Activated CD8-positive, alpha-beta memory T cell treated with anti-CD3 and anti-CD28 coated beads for 4 hours (primary cell): ENCODE measurements around the gene MAST4.
"Not testable (repeated sequence)": the region's sequence is repeated elsewhere in the genome, so short reads cannot be mapped to it uniquely, and the experiment has no call there.

Experiments used
- DNase-seq, 2 donors: peaks; one replicate each; pipeline ENCODE4 v3.0.0-alpha.2; 2020; ENCODE audit warnings: low read depth in 2 of 2

MAST4 gene

DNA sequence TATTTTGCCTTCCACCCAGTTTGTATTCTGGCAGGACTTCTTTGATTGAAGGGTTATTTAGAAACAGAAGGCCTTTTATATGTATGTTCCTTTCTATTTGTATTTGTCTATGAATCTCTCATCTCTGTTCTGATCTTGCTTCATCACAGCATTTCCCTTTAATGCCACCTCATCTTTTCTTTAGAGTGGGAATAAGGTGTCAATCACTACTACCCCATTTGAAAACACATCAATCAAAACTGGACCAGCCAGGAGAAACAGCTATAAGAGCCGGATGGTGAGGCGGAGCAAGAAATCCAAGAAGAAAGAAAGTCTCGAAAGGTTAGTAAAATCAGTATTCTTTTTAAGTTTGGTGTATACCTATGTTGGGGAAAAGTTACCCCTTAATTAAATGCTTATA lies 564.1 kb downstream of the MAST4 start:
- DNase-seq, result no peak

DNA sequence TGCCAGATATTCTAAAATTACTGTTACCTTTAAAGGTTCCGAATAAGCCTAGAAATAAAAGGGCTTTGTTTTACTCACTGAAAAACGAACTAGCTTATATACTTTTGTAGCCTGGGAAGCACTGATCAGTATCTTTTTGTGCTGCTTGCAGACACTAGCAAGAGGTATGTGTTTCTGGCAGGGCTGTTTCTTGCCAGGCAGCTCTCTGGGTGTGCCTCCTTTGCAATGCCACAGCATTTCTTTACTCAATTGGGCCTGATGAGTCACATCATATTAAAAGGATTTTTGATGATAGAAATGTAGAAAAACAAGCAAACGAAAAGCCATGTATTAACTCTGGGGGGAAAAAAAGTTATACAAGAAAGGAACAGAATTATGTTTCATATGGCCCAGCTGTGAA lies 564.8 kb downstream of the MAST4 start:
- no peak for DNase-seq

DNA sequence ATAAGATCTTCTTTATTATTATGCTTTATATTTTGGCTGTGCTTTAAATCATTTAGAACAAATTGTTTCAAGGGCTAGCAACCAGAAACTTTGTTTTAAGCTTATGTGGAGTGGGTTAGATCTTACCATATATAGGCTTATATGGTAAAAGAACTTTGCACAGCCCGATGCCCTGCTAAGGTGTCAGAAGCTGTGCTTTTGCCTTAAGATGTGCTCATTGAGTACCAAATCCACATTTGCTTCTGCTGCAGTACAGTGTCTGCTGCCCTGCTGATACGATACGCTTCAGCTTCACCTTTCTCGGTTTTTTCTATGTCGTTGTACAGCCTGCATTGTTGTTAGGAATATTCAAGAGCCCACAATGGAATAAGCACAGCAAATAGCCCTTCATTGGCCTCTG lies 565.6 kb downstream of the MAST4 start:
- DNase-seq, result no peak

DNA sequence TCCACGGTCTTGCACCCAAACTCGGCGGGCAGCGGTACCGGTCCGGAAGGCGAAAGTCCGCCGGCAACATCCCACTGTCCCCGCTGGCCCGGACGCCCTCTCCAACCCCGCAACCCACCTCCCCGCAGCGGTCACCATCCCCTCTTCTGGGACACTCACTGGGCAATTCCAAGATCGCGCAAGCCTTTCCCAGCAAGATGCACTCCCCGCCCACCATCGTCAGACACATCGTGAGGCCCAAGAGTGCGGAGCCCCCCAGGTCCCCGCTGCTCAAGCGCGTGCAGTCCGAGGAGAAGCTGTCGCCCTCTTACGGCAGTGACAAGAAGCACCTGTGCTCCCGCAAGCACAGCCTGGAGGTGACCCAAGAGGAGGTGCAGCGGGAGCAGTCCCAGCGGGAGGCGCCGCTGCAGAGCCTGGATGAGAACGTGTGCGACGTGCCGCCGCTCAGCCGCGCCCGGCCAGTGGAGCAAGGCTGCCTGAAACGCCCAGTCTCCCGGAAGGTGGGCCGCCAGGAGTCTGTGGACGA lies 567.1 kb downstream of the MAST4 start:
- DNase-seq, result no peak

DNA sequence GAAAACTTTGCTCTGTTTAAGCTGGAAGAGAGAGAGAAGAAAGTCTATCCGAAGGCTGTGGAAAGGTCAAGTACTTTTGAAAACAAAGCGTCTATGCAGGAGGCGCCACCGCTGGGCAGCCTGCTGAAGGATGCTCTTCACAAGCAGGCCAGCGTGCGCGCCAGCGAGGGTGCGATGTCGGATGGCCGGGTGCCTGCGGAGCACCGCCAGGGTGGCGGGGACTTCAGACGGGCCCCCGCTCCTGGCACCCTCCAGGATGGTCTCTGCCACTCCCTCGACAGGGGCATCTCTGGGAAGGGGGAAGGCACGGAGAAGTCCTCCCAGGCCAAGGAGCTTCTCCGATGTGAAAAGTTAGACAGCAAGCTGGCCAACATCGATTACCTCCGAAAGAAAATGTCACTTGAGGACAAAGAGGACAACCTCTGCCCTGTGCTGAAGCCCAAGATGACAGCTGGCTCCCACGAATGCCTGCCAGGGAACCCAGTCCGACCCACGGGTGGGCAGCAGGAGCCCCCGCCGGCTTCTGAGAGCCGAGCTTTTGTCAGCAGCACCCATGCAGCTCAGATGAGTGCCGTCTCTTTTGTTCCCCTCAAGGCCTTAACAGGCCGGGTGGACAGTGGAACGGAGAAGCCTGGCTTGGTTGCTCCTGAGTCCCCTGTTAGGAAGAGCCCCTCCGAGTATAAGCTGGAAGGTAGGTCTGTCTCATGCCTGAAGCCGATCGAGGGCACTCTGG lies 567.8 kb downstream of the MAST4 start:
- DNase-seq, result no peak

DNA sequence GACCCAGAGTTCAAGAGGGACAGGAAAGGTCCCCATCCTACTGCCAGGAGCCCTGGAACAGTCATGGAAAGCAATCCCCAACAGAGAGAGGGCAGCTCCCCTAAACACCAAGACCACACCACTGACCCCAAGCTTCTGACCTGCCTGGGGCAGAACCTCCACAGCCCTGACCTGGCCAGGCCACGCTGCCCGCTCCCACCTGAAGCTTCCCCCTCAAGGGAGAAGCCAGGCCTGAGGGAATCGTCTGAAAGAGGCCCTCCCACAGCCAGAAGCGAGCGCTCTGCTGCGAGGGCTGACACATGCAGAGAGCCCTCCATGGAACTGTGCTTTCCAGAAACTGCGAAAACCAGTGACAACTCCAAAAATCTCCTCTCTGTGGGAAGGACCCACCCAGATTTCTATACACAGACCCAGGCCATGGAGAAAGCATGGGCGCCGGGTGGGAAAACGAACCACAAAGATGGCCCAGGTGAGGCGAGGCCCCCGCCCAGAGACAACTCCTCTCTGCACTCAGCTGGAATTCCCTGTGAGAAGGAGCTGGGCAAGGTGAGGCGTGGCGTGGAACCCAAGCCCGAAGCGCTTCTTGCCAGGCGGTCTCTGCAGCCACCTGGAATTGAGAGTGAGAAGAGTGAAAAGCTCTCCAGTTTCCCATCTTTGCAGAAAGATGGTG lies 568.8 kb downstream of the MAST4 start:
- no peak for DNase-seq

DNA sequence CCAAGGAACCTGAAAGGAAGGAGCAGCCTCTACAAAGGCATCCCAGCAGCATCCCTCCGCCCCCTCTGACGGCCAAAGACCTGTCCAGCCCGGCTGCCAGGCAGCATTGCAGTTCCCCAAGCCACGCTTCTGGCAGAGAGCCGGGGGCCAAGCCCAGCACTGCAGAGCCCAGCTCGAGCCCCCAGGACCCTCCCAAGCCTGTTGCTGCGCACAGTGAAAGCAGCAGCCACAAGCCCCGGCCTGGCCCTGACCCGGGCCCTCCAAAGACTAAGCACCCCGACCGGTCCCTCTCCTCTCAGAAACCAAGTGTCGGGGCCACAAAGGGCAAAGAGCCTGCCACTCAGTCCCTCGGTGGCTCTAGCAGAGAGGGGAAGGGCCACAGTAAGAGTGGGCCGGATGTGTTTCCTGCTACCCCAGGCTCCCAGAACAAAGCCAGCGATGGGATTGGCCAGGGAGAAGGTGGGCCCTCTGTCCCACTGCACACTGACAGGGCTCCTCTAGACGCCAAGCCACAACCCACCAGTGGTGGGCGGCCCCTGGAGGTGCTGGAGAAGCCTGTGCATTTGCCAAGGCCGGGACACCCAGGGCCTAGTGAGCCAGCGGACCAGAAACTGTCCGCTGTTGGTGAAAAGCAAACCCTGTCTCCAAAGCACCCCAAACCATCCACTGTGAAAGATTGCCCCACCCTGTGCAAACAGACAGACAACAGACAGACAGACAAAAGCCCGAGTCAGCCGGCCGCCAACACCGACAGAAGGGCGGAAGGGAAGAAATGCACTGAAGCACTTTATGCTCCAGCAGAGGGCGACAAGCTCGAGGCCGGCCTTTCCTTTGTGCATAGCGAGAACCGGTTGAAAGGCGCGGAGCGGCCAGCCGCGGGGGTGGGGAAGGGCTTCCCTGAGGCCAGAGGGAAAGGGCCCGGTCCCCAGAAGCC lies 569.6 kb downstream of the MAST4 start:
- DNase-seq, result peak; percentile 43 to 59

DNA sequence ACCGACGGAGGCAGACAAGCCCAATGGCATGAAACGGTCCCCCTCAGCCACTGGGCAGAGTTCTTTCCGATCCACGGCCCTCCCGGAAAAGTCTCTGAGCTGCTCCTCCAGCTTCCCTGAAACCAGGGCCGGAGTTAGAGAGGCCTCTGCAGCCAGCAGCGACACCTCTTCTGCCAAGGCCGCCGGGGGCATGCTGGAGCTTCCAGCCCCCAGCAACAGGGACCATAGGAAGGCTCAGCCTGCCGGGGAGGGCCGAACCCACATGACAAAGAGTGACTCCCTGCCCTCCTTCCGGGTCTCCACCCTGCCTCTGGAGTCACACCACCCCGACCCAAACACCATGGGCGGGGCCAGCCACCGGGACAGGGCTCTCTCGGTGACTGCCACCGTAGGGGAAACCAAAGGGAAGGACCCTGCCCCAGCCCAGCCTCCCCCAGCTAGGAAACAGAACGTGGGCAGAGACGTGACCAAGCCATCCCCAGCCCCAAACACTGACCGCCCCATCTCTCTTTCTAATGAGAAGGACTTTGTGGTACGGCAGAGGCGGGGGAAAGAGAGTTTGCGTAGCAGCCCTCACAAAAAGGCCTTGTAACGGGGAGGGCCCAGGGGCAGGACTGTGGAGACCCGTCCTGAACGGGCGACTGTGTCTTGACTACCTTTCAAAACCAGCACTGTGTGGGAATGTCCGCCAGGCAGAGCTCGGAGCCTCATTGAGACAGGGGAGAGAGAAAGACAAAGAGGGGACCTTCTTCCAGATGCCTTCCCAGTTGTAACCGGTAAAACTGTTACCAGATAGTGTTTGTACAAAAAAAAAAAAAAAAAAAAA lies 570.5 kb downstream of the MAST4 start:
- peak in 1 of 2 donors; percentile 34 for DNase-seq

DNA sequence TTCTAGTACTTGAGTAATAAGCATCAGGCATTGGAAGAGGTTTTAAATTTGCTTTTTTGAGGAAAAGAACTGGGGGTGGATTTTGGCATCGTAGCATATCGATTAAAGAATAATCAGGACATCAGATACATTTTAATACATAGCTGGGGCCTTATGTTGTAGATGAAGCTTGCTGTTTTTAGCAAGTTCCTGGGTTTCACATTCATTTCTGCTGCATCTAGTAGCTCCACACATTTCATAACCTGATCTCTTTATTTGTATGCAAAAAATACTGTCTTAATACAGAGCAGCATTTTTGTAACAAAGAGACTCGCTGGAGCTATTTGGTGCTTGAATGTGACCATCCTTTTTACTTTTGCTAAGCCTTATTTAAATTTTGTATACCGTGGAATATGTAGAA lies 571.9 kb downstream of the MAST4 start:
- DNase-seq, result no peak

DNA sequence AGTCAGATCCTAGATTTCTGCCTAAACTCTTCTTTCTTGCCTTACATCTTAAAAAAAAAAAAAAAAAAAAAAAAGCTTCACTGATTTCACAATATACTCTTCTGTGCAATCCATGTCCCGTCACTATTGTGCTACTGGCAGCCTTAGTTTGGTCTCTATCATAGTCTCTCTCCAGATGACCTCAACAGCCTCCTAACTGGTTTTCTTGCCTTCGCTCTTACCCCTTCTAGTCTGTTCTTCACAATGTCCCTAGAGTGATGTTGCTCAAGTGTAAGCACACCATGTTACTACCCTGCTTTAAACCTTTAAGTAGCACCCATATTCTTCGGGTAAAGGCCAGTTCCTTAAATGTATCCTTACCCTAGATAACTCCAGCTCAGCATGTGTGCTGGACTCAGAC lies 574.6 kb downstream of the MAST4 start:
- no peak for DNase-seq

DNA sequence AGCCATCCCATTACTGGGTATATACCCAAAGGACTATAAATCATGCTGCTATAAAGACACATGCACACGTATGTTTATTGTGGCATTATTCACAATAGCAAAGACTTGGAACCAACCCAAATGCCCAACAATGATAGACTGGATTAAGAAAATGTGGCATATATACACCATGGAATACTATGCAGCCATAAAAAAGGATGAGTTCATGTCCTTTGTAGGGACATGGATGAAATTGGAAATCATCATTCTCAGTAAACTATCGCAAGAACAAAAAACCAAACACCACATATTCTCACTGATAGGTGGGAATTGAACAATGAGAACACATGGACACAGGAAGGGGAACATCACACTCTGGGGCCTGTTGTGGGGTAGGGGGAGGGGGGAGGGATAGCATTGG lies 577.2 kb downstream of the MAST4 start:
- DNase-seq, result not testable (repeated sequence)

DNA sequence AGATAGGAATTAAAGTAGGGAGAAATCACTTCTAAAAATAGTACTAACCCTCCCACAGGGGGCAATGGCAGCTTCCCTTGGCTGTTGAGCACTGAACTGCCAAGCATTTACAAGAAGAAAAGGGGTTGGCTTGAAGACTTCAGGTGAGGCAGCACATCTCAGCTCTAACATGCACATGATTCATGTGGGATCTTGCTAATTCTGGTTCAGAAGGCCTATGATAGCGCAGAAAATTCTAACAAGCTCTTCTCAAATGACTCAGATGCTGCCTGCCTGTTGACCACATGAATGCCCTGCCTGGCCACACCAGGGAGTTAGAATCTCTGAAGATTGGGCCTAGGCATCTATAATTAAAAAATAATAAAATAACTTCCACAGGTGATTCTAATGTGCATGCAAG lies 577.8 kb downstream of the MAST4 start:
- DNase-seq, result no peak

DNA sequence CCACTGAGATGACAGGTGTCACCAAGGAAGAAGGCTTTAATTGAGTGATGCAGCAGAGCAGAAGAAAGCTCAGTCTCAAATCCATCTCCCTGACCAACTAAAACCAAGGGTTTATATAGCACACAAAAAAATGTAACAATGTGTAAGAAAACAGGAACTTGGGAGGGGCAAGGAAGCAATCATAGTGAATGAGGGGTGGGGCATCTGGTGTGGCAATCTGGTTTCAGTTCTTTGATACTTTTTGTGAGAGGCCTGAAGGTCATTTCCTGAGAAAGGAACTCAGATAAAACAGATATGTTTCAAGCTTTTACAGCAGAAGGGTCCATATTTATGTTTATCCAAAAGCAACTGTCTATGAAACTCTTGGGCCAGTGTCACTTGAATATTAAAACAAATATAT lies 580.7 kb downstream of the MAST4 start:
- no peak for DNase-seq

DNA sequence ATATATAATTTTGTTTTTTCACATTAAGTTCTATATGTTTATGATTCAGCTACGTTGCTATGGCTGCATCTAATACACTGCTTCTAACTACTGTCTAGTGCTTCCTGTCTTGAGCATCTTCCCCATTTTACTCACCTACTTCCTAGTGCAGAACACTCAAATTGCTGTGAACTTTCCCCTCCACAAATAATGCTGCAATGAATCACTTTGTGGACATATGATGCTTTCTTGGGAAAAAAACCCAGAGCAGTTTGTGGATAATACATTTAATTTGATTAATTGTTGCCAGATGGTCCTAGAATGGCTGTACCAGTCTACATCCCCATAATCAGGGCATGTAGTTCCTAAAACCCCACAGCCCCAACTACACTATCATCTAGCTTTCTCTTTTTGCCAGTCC lies 581.9 kb downstream of the MAST4 start:
- DNase-seq, result no peak

DNA sequence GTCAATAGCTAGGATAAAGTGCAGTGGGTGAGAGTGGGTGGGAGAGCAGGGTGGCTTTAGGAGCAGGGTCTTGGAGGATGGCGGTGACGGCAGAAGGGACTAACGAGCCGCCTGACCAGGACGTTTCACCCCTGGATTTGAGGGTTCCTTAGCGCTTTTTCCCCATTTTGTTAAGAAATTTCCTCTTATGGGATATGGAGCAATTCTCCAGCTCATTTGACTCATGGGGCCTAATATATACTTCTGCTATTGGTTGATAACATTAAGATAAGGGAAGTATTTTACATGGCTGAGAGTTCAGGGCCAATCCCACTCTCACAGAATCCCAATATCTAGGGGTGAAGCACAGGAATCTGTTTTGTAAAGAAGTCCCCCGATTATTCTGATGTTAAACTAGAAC lies 582.8 kb downstream of the MAST4 start:
- DNase-seq, result no peak

DNA sequence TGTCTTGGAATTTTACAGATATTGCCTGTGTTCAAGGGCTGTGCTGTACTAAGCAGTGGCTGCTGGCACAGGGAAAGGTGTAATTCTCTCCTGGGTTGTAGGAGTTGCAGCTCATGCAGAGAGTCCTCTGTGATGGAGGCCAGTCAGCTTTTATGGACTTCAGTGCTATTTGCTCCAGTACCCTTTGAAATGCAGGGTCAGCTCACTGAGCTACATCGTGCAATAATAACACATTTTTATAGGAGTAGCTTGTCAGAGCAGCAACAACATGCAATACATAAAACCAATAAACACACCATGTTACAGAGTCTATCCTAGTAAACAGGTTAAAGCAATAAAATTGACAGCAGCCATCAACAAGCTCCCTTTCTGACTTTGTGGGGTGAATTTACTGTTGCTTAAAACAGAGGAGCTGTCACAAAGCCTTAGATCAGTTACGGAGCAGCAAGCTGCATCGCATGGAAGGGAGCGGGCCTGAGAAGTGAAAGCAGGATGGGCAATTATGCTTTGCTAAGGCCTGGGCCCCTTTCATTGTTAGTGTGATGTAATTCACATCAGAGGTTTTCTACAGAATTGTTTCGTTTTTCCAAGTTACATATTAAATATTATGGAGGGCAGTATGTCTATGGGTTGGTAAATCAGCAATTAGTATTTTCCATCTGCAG lies 583.6 kb downstream of the MAST4 start:
- no peak for DNase-seq

DNA sequence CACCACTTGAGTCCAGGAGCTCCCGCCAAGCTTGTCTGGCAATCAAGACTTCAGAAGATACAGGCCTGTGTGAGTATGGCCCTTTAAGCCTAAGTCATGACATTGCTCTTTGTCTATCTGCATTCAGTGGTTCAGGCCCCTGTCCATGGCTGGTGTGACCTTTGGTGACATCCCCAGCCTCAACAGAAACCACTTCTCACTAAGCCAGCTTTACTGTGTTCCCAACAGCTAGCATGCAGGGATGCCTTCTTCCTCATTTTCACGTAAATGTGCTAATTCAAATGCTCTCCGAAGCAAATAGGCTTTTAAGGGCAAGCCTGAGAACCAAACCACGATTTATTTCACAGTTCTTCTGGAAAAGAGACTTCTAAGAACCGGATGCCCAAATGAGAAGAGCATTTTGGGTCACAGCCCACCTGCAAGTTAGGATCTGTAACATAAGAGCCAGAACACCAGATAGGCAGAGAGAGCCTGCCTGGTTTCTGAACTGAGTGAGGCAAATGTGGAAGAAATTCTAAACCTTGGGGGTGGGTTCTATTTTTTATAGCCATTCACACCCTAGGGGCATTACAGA lies 585.5 kb downstream of the MAST4 start:
- no peak for DNase-seq

DNA sequence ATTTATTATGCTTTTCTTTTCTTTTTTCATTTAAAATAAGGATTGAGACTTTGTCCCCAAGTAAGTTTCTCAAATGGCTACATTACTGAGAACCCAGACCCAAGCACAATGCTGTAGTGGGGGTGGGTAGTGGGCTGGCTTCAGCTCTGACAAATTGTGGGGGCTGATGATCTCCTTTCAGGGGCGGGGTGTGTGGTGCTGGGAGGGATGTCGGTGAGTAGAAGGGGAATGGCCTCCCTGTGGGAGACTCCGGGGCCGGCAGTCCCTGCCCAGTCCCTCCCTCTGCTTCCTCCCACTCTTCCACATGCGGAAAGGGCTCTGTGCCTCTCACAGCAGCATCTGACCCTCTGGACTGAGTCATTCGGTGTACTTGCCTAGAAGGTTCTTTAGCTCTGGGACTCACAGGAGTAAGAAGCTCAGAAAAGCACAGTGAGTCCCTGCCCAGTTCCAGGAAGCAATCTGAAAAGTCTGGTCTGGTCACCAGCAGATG lies 586.2 kb downstream of the MAST4 start:
- no peak for DNase-seq

DNA sequence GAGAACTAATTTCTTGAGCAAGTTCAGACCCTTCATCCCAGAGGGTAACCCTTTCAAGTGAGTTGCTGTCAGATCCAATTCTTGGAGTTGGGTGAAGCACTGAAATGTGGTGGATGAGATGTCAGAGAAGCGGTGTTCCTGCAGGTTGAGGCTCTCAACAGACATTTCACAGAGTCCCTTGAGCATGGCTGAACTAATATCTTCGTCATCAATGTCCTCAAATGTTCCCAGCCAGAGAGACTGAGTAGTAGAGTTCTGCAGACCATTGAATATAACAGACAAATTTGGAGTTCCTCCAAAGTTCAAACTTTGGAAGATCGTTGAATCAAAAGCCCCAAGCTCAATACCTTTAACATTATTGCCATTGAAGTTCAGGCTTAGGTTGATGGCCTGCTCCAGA lies 587.7 kb downstream of the MAST4 start:
- no peak for DNase-seq

DNA sequence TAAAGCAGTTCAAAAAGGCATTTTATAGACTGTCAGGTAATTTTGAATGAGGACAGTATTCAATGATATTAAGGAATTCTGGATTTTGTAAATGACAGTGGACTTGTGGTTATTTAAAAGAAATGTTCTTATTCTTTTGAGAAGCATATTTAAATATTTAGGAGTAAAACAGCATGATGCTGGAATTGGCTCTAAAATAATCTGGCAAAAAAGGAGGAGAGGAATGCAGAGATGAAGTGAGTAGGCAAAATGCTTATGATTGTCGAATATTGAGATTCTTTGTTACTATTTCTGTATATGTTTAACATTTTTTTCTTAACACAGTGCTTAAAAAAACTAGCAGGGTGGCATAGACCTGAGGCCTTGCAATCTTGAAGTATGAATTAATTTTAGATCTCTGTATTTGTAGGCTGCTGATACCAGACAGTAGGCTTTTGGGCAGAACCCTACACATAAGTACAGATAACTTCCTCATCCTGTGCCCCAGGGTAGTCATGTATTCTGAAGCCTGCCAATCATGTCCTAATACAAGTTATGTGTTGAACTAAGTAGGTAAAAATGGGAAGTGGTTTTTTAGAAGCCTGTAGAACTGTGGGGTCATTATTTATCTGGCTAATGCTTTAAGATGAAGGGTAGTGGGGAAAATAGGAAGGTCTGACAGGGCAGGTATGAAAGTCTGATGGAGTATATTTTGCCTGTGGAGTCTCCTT lies 591.0 kb downstream of the MAST4 start:
- DNase-seq, result no peak
